ENCODE measurements around the gene ITGA2.
A peak's percentile ranks its signal among the peaks of the same experiment; 100 is the strongest.

The ITGA2 gene

GRCh38 chr5:53022930-53023511 is 33.9 kb downstream of the ITGA2 start:
- DNase-seq, result no peak

- DNase-seq, result no peak
These were observed 34.8 kb downstream of the ITGA2 start for GRCh38 chr5:53023969-53024368.

GRCh38 chr5:53024535-53024934 is 35.4 kb downstream of the ITGA2 start:
- DNase-seq, result no peak

- no peak for DNase-seq
These were observed 36.3 kb downstream of the ITGA2 start for GRCh38 chr5:53025487-53025886.

GRCh38 chr5:53027913-53028312 is 38.8 kb downstream of the ITGA2 start:
- peak; percentile 21 for DNase-seq

GRCh38 chr5:53029608-53030007 is 40.5 kb downstream of the ITGA2 start:
- no peak for DNase-seq

GRCh38 chr5:53030893-53031292 is 41.7 kb downstream of the ITGA2 start:
- peak; percentile 14 for DNase-seq

GRCh38 chr5:53031695-53032096 is 42.5 kb downstream of the ITGA2 start:
- no peak for DNase-seq

GRCh38 chr5:53032188-53032587 is 43.0 kb downstream of the ITGA2 start:
- DNase-seq, result peak; percentile 26

GRCh38 chr5:53034832-53035231 is 45.7 kb downstream of the ITGA2 start:
- no peak for DNase-seq

GRCh38 chr5:53035868-53036381 is 46.8 kb downstream of the ITGA2 start:
- DNase-seq, result no peak

- DNase-seq, result peak; percentile 14
These were observed 48.1 kb downstream of the ITGA2 start for GRCh38 chr5:53037141-53037859.

- DNase-seq, result no peak
These were observed 49.2 kb downstream of the ITGA2 start for GRCh38 chr5:53038196-53038847.

GRCh38 chr5:53039855-53040254 is 50.7 kb downstream of the ITGA2 start:
- DNase-seq, result no peak

- DNase-seq, result no peak
These were observed 52.0 kb downstream of the ITGA2 start for GRCh38 chr5:53041071-53041692.

GRCh38 chr5:53041740-53042139 is 52.6 kb downstream of the ITGA2 start:
- DNase-seq, result no peak

- DNase-seq, result no peak
These were observed 56.1 kb downstream of the ITGA2 start for GRCh38 chr5:53045263-53045662.

GRCh38 chr5:53048248-53048647 is 59.1 kb downstream of the ITGA2 start:
- DNase-seq, result no peak

- DNase-seq, result no peak
These were observed 63.3 kb downstream of the ITGA2 start for GRCh38 chr5:53052499-53052898.

- DNase-seq, result no peak
These were observed 64.2 kb downstream of the ITGA2 start for GRCh38 chr5:53053364-53053763.

GRCh38 chr5:53055365-53055764 is 66.2 kb downstream of the ITGA2 start:
- DNase-seq, result no peak

- DNase-seq, result no peak
These were observed 70.1 kb downstream of the ITGA2 start for GRCh38 chr5:53059281-53059680.

GRCh38 chr5:53063176-53063575 is 74.0 kb downstream of the ITGA2 start:
- DNase-seq, result no peak

- no peak for DNase-seq
These were observed 74.6 kb downstream of the ITGA2 start for GRCh38 chr5:53063791-53064190.
